ENCODE results near the gene CELF4.

The CELF4 gene

DNA sequence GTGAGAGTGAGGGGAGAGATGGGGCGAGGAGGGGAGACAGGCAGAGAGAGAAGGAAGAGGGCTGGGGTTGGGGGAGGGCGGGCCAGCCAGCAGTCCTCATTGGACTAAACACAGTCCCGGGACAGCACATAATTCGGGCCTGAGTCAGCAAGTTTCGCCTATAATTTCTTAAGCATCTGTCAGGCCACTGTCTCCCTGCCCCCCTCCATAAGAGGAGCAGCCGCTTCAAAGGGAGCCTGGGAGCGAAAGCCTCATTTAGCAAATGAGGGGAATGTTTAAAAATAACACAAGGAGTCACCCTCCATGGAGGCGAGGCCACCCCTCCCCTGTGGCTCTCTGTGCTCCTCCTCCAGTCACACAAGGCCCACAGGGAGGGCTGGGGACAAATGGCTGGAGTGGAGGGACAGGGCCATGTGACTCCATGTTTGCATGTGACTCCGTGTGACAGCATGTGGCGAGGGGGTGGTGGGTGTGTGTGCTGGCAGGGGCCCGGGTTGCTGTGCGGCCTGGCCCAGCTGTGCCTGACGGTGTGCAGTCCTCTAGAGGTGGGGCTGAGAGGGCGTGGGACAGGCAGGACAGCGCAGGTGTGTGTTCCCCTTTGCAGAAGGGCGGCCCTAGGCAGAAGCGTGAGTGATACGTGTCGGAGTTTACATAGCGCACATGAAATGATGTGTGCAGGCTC lies 162.4 kb downstream of the CELF4 start:
- no peak for DNase-seq

DNA sequence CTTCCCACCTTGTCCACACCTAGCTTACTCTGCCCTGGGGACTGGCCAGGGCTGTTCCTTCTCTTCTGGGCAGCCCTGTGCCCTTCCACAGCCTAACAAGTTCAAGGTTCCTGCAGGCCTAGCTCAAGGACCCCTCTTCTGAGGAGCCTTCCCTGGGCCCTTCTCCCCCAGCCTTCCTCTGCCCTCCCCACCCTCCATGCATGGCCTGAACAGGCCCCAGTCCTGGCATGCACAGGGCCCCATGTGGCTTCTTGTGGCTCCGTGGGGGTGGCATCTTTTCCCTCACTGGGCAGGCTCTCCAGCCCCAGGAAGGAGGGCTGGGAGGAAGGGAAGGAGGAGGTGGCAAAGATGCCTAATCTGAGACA lies 162.9 kb downstream of the CELF4 start:
- DNase-seq, result no peak

DNA sequence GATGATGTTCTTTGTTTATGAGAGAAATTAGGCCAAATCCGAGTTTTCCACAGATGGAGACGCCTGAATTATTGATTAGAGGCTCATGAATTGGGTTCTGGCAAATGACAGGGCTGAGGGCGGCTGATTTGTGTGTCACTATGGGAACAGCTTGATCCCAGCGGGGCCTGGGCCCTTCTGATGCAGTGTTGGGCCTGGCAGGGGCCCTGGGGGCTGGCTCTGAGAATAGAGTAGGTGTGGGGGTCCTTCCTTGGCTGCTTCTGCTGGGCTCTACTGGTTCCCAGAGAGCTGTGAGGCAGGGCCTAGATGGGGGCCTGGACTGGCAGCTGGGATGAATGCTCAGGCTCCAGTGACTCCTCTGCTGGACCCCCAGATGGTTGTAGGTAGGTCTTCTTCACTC lies 164.8 kb downstream of the CELF4 start:
- DNase-seq, result no peak

DNA sequence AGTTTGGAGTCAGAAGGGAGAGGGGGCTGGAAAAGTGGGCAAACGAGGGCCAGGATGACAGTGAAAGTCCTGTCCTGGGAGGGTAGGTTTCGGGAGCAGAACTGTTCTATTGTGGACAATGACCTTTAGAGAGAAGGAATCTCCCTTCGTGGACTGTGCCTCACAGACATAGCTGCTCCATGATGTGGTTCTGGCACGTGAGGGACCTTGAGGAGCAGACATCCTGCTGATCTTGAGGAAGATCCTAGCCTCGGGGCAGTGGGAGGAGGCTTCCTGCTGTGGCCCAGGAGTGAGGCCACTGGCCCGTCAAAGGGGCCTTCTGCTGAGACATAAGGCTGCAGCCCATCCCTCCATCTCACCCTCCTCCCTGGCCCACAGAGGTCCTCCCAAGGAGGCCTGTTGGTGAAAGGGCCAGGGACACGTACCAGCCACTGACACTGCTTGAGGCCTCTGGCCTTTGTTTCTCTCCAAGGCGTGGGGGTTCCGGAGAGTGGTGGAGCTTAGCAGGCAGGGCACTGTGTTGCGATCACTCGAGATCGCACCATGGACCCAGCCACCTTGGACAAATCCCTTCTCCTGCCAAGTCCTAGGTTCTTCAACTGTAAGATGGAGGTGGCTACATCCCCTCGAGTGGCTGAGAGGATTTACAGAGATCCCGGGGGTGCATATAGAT lies 167.2 kb downstream of the CELF4 start:
- no peak for DNase-seq

DNA sequence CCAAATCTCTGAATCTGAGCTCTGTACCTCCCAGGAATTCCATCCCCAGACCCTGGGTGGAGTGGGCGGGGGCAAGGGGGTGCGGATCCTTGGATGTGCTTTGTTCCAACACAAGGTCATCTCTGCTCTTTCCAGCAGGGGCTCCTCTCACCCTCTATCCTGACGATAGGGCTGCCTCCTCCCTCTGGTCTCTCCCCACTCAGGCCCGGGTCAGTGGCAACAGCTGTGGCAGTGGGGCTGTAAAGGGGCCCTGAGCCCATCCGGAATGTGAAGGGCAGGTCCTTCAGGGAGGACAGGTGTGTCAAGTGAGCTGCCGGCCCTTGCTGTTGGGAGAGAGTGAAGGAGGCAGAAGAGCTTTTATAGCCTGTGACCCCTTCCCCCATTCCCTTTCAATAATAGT lies 167.8 kb downstream of the CELF4 start:
- DNase-seq, result no peak

DNA sequence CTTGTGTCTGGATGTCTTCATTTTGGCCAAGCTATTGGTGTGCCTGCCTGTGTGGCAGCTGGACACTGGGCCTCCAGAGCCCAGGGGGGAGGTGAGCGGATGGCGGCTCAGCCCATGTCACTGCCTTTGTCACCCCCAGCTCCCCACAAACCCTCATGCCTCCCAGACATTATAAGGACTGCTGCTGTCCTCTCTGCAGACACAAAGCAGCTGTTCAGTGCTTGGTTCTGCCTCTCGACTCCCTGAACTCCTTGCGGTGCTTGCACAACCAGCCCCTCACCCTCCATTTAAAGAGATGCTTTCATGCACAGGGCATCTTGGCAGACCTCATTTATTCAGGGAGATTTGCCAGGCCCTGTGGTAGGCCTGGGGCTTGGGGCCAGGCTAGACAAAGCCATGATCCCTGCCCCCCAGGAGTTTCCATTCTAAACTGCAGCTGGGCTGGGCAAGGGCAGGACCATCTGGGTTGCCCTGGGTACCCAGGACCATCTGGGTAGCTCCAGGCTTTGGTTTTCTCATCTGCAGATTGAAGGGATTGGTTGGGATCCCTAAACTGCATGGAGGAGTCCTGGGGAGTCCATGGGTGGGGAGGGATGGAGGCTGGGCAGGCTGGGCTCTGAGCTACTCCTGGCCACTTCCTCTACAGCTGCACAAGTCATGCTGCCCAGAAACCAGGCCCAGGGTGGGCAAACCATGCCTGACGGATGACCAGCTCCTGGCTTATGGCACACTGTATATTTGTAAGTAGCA lies 168.5 kb downstream of the CELF4 start:
- no peak for DNase-seq

DNA sequence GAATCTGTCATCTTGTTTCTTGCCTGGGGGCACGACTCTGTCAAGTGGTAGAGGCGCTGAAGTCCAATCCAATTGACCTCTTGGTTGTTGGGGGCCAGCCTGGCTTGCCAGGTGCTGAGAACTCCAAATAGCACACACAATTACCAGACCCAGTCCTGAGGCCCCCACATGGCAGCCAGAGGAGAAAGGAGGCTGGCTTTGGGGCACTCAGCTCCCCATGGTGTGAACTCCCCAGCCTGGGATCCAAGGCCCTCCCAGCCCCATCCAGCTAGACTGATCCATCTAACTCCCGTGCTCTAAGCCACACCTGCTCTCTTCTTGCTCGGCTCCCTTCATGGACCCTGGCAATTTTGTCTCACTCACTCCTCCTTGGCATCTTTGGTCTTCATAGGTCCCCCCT lies 170.0 kb downstream of the CELF4 start:
- DNase-seq, result no peak

DNA sequence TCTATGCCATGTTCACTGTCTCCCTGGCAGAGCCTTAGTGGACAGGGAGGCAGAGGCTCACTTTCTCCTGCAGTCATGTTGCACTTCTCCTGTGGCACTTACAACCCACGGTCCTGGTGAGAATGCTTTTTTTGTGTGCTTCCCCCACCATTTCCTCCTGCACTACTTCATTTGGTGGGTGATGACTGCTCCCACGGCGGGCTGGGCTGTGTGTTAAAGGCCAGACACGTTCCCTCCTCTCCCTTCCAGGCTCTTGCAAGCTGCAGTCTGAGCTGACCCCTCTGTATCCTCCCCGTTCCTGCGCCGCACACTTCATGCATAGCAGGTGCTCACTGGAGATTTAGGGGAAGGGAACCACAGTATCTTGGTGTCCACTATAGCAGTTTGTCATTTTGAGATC lies 170.5 kb downstream of the CELF4 start:
- no peak for DNase-seq

DNA sequence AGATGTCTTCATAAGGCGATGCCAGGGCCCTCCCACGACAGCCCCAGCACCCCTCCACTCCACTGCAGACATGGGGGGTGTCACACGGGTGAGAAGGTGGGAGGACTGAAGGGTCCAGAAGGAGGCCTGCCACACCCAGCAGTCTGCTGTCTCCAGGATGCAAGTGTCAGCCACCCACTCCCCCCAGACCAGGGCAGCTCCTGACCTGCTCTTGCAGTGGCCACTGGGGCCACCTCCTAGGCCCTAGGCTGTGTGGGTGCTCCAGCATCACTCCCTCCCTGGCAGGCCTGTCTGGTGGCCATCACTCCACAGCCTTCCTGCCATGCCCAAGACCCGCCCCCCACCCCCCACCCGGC lies 171.0 kb downstream of the CELF4 start:
- no peak for DNase-seq

DNA sequence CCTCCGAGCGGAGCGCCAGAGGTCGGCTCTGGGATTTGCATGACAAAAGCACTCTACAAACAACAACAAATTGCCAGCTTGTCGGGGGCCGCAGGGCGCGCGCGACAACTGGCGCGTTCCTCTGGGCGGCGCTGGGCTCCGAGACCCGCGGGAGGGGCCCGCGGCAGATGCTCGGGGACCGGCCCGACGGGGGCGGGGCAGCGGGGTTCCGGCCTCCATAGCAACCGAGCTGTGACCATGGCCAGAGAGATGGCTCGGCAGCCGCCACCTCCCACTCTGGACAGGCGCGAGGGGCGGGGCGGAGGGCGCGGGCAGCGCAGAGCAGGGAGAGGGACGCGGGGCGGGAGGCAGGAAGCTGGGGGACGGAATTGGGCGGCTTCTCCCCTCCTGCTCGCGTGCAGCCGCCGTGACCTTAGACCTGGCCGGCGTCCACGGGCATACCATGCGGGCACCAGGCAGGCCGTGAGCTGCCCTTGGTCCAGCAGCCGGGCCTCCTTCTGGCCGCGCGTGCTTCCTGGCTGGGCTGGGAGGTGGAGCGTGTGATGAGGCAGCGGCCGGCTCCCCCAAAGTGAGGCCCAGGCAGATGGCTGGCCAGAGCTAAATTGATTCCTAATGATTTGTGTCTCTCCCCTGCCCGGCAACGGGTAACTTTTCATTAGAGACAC lies 171.5 kb downstream of the CELF4 start:
- DNase-seq, result peak; percentile 85

DNA sequence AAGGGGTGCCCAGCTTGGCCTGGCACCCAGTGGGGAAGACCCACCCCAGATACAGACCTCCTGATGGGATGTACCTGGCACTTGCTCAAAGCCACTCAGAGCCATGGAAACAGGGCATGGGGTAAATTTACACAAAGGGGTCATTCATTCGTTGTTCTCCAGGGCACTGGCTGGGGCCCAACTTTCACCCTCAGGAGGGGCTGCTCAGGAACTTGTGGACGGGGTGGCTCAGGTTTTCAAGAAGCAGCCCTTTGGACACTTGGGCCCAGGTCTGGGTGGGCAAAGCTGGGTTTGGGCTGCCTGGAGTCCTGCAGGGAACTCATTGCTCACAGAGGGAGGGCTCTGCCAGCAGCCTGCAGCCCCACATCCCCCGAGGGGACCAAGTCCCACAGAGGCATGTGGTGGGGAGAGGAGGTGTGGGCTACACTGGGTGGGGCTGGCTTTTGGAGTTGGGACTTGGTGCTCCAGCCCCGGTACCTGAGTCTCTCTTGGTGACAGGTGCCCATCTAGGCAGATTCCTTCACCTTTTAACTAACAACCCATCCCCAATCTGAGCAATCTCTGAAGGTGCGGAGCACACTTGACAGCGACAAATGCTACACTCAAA lies 172.3 kb downstream of the CELF4 start:
- no peak for DNase-seq

DNA sequence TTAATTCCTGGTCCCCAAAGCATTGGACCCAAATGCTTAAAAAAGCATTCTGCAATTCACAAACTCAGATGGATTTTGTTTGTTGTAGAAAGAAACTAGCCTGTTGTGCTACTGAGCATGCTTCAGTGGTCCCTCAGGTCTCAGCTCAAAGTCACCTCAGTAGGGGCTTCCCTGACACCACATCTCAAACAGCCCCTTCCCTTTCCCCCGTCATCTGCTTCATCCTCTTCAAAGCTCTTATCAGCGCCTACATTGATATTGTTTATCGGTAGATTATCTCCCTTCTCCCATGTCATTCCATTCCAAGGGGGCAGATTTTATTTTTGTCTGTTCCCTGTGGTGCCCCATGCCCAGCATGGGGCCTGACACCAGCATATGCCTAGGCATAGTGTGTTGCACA lies 172.9 kb downstream of the CELF4 start:
- no peak for DNase-seq

DNA sequence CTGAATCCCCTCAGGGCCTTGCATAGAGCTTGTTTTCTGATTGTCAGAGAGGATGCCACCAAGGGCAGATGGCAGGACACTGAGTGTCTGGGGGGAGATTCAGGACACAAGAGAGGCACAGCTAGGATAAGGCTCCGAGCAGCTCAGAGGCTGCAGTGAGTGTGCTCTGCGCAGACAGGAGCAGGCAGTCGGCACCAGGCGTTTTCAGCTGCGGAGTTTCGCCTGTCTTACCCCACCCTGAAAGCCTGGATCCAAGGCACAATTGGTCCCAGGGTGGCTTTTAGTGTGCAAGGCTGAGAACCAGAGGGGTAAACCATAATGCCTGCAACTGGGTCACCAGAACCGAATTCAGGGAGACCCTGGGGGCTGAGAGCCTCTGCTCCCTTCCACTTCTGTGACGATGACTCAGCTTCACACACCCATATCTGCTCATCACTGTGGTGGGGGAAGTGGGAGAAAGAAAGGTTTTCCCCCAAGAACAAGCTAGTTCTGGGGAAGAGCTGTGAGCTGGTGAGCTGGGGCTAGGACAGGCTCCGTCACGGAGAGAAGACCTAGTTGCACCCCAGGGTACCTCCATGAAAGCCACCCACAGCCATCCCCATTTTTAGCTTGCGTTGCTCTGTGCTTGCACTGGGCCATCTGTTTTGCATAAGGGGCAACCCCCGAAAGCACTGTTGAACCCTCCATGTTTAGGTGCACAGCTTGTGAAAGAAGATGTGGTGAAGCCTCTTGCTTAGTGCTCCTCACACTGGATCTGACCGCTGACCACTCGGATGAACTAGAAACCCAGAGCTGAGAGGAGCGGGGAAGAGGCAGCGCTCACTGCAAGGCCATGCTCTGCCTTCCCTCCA lies 173.7 kb downstream of the CELF4 start:
- DNase-seq, result no peak

DNA sequence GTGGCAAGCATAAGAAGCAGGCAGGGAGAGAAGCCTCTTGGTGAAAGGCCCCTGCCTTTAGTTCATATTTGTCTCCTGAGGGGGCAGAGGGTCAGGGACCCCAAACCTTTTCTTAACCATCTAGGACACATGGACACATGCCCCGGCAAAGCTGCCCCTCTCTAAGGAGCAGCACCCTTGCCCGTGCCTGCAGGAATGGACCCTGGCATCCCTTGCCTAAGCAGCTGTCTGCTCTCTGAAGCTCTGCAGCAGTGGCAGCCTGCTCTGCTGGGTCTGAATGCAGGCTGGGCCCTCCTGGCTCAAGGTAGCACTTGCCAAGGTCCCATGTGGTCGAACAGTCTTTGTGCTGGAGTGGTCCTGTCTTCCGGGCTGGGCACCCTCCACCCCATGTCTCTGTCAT lies 174.4 kb downstream of the CELF4 start:
- no peak for DNase-seq

DNA sequence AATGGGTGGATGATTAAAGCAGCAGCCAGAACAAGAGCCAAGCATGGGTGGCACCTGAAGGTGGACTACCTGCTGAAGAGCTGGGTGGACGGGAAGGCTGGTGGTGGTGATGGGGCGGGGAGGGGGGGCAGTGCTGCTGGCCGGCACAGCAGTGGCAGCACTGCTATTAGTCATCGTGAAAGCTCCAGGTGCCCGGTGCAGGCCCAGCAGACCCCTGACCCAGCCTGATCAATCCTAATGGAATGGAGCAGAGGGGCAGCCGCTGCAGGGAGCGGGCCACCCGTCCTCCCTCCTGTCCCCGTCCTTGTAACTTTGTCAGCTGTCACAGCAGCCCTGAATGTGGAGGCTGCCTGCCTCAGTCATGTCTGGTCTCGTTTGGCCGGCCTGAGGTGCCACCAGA lies 174.9 kb downstream of the CELF4 start:
- no peak for DNase-seq

DNA sequence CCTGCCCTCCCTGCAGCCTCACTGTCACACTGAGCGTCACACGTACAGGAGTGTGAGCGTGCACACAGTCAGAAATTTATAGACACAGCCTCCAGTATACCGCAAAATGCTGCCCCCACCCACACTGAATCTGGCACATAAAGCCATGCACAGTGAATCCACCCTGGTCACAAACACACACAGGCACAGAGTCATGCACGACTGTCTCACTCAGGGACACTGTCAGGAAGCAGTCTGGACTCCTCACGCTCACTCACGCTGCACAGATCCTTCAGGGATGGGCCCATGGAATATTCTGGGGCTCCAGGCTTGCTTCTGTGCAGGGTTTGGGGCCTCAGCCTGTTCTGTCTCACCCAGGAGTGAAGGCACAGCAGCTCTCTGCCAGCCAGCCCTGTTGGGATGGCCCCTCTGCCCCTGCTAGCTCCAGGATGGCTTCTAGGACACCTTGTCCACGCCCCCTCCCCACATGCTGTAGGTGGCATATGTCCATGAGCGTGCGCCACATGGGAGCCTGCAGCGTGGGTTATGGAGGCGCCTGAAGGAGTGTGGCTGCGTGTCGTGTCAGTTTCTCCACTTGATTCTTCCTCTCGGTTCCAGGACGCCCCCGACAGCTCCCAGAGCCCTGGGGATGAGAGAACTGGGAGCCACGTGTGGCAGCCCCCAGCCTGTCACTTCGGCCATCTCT lies 175.8 kb downstream of the CELF4 start:
- no peak for DNase-seq

DNA sequence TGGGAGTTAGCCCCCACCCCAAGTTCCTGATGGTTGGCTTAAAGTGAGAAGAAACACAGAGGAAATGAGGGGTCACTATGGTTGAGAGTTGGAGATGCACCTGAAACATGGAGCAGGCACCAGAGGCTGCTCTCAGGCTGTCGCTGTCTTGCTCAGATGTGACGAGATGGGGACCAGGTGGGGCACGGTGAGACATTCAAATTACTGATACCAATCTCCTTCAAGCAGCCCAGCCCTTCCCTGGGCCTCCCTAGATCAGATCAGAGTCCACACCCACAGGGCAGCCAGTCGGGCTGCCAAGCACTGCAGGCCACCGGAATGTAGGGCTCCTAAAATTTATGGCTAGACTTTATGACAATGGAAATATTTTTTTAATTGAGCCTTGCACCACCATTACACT lies 176.6 kb downstream of the CELF4 start:
- no peak for DNase-seq

DNA sequence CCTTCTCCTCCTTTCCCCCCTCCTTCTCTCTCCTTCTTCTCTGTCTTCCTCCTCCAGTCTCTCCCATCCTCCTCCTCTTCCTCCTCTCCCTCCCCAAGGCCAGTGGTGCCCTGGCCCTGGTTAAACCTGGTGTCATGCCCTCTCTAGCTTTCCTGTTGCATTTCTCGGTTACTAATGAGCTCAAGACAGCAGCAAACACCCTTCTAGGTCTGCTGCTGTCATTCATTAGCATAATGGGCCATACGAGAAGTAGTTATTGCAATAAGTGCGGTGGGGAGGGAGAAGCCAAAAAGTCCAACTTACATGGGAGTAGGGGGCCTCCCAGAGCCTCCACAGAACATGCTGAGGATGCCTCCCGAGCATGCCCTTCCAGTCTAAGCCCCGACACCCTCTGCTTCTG lies 177.2 kb downstream of the CELF4 start:
- DNase-seq, result no peak

DNA sequence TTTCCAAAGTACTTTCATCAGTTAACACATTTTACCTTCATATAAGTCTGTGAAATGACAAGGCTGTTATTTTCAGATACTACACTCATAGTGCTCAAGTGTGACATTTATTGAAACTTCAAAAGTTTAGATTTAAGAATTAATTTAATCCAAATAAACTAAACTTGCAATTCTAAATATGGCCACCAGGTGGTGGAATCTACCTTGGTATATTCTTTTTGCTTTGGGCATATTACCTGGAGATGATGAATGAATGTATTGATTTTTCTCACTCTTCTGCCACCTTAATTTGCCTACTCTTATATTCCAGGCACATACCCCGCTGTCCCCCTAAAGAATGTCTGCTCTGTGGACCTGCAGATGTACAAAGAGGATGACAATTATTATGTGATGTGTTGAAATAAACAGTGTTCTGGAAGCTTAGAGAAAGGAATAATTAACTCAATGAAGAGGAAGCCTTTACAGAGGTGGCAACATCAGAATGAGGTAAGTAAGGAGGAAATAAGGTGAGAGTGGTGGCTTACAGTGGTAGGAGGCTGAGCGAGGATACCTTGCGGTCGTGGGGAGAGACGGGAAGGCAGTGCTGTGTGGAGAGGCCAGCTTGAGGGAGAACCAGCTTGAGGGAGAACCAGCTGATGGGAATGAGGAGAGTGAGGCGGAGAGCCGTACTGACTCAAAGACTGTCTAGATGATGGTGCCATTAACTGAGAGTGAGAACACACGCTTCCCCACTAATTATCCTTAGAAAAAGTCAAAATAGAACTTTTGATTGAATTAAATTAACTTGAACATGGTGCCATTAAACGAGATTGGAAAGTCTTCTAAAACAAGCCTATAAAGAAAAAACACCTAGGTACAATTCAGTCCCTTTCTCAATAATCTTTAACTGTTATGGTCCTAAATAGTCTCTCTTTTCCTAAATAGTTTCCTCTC lies 179.5 kb downstream of the CELF4 start:
- DNase-seq, result peak; percentile 54

DNA sequence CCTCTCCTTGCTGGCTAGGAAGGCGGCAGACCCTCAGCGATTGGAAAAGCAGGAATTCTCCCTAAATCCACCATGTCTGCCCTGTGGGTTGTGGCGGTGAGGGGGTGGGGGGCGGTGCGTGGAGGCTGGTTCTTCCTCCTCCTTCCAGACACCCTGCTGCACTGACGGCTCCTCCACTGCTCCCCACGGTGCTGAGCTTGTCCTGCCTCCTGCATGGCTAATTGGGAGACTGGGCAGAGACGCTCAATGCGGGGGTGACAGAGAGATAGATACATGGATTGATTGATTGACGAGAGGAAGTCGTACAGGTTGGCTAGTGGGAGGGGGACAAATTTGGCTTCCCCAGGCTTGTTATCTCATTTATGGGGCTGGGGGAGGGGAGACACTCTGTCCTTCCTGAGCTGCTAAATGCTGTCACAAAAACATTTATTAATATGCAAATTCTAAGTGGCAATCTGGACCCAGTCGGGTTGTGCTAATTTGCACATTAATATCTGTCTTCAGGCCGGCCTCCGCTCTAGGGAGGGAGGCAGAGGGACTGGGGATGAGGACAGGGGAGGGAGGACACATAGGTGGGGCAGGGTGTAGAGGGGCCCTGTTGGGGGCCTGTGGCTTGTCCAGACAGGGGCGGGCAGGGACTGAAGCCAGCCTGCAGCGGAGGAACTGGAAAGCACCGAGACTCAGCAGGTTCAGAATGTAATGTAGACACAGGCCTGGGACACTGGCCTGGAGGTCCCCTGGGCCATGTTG lies 181.6 kb downstream of the CELF4 start:
- no peak for DNase-seq

Data from NCI-H748 treated with DMSO at 0.1 percent for 48 hours (cell line).